Measurements from ENCODE around the gene CCDC60.

GRCh38 chr12:119500209-119500608 lies 165.7 kb downstream of the CCDC60 start:
- TF ChIP-seq CSDC2 (CRISPR knock-in tag; IDR thresholded peaks at IDR 0.05) (no peak), PATZ1 (CRISPR knock-in tag; IDR thresholded peaks at IDR 0.05; ENCODE audit: borderline replicate concordance) (no peak), ZNF8 (CRISPR knock-in tag; IDR thresholded peaks at IDR 0.05) (no peak), TOX (CRISPR knock-in tag; IDR thresholded peaks at IDR 0.05; ENCODE audit: borderline replicate concordance) (no peak), ZC3H10 (CRISPR knock-in tag; IDR thresholded peaks at IDR 0.05) (no peak), ARNTL (CRISPR knock-in tag; IDR thresholded peaks at IDR 0.05; ENCODE audit: borderline replicate concordance, low read depth) (no peak)

Data from SK-N-SH treated with all-trans-retinoic acid at 6 μM for 48 hours (cell line).